Renal cortex interstitium (tissue), 11 donors: ENCODE data around the gene OTOGL. TPM values are rescaled to one million over a fixed set of nuclear protein-coding genes. Genes with fewer than 3 reads are reported as not detected.

Source experiments
- DNase-seq, 11 donors: peaks; one replicate each; pipeline ENCODE4 v3.0.0-alpha.2; 2013; ENCODE audit warnings: low read depth in 9 of 11, low spot score in 4 of 11; ENCODE audit errors: extremely low read depth in 1 of 11
- polyA plus RNA-seq, 3 donors: library from polyadenylated mRNA; unstranded; fragments of 120-200 nt; gene quantifications; one replicate each; pipeline ENCODE4 v1.2.1, GENCODE V29; 2013; ENCODE audit not compliant: insufficient read length in 3 of 3

The OTOGL gene
- polyA plus RNA-seq, 3 donors, result 0.59 to 1.4 (median 0.66) TPM

DNA sequence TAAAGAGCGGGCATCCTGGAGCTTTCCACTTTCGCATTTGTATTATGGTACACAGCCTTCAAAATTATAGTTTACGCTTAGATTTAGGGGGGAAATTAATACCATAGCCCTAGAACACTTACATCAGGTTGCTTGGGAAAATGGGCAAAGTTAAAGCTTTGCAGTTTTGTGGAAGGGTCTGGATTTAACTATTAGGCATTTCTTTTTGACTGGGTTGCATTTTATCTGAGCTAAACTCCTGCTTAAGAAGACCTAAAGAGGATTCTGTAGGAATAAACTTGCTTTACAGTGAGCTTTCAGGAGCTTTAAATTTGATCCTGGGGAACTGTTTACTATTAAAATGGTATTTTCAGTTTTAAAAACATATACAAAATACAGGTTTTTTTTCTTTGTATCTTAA lies 301.9 kb downstream of the OTOGL start:
- DNase-seq, result no peak

DNA sequence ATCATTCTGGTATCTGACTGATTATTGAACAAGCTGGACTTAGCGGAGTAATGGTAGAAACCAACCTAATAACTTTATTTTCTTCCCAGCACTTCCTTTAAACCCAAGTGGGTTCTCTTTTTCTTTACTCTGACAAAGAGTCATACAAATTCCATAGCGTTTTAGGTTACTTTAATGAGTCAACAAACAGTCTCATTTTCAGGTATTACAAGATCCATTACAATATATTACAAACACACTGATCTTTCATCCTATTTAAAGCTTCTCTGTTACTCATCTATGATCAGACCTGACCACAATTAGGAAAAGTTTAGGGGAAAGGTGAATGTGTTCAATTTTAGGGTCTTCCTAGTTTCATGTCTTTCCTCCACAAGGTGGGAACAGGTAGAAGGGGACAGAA lies 305.3 kb downstream of the OTOGL start:
- DNase-seq, result no peak

DNA sequence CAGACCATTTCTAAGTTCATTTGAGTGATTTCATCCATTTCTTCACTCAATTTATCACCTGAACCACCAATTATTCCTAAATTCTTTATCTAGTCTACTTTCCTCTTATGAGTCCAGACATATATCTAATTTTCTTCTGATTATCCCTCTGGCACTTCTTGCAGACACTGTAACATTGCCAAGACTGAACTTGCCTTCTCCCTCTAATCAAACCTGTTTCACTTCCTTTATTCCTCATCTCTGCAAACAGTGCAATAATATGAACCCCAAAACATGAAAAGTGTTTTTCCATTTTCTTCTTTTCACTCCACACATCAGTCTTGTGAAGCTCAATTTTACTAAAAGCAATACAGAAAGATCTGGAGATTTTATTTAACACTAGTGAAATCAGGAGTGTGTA lies 306.9 kb downstream of the OTOGL start:
- DNase-seq, result no peak

- DNase-seq, result no peak
Measured at GRCh38 chr12:80411787-80412186, 312.4 kb downstream of the OTOGL start.

GRCh38 chr12:80412343-80412953 lies 313.1 kb downstream of the OTOGL start:
- DNase-seq, result peak; percentile 15 to 41 (median 30)

DNA sequence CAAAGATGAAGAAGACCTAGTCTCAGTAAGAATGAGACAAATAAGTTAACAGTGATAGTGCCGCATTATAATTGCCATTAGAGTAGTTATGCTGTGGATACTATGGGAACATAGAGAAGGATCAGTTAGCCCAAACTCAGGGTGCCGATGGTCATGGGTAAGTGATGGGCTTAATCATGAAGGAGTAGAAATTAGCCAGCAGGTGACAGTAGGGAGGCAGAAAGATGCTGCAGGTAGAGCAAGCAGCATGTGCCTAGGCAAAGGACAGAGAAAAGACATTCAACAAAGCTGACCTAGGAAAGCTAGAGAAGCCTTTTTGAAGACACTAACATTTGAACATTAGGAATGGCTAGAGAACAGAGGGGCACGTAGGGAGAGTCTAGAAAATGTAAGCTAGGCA lies 314.1 kb downstream of the OTOGL start:
- no peak for DNase-seq

DNA sequence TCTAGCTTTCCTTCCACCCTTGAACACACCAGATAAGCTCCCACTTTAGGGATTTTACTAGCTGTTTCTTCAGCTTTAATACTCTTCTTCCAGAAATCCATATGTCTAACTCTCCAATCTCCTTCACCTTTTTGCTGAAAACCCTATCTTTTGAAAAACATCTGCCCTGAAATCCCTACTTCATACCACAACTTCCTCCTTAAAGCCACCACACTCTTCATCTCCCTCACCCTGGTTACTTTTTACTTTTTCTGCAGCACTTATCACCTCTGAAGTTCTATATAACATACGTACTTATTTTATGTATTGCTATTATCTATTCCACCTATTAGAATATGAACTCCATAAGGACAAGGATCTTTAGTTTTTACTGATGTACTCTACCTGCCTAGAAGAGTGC lies 316.1 kb downstream of the OTOGL start:
- DNase-seq, result no peak

- DNase-seq, result no peak
Measured at GRCh38 chr12:80419644-80420043, 320.3 kb downstream of the OTOGL start.

- DNase-seq, result no peak
Measured at GRCh38 chr12:80420075-80420474, 320.7 kb downstream of the OTOGL start.

GRCh38 chr12:80422550-80422949 lies 323.2 kb downstream of the OTOGL start:
- DNase-seq, result no peak

Other genes starting within 250 kb of the OTOGL start
- 100 to 1,000 TPM in 2 of 3 donors, 10 to 100 TPM in 1; 93.4 to 124 (median 113) TPM for gene PPP1R12A, start 164.4 kb upstream of the OTOGL start, polyA plus RNA-seq